Bone marrow (tissue), 2 donors: ENCODE results near the gene CTXN2.

Experiments
- DNase-seq, 2 donors: peaks; one replicate each; lab custom pipeline; 2025; lab: John Stamatoyannopoulos, UW

Gene CTXN2

GRCh38 chr15:48191574-48192225 lies at the start of gene CTXN2:
CTXN2 (plus strand) TSS chr15:48191665; CDS start chr15:48201301, 9,636 bp downstream.
- DNase-seq = no peak

- no peak for DNase-seq
These were observed 47.6 kb upstream of the CTXN2 start for GRCh38 chr15:48143856-48144255.

- no peak for DNase-seq
These were observed 46.6 kb upstream of the CTXN2 start for GRCh38 chr15:48144889-48145288.

GRCh38 chr15:48145923-48146322 lies 45.5 kb upstream of the CTXN2 start:
- DNase-seq = no peak

GRCh38 chr15:48147358-48147757 lies 44.1 kb upstream of the CTXN2 start:
- DNase-seq = no peak

- no peak for DNase-seq
These were observed 41.6 kb upstream of the CTXN2 start for GRCh38 chr15:48149858-48150257.

GRCh38 chr15:48153526-48153925 lies 37.9 kb upstream of the CTXN2 start:
- DNase-seq = no peak

GRCh38 chr15:48168616-48169015 lies 22.8 kb upstream of the CTXN2 start:
- no peak for DNase-seq

GRCh38 chr15:48170981-48171380 lies 20.5 kb upstream of the CTXN2 start:
- no peak for DNase-seq

GRCh38 chr15:48175126-48175525 lies 16.3 kb upstream of the CTXN2 start:
- no peak for DNase-seq

- DNase-seq = no peak
These were observed 15.4 kb upstream of the CTXN2 start for GRCh38 chr15:48176112-48176511.

GRCh38 chr15:48176957-48177356 lies 14.5 kb upstream of the CTXN2 start:
- no peak for DNase-seq

- no peak for DNase-seq
These were observed 14.1 kb upstream of the CTXN2 start for GRCh38 chr15:48177383-48177765.

- no peak for DNase-seq
These were observed 13.5 kb upstream of the CTXN2 start, which contains the start of gene MYEF2 for GRCh38 chr15:48177766-48178647. MYEF2 (minus strand) TSS chr15:48178295; CDS start chr15:48178237, 58 bp downstream.

- no peak for DNase-seq
These were observed 12.9 kb upstream of the CTXN2 start for GRCh38 chr15:48178648-48178931.

GRCh38 chr15:48182749-48183148 lies 8.7 kb upstream of the CTXN2 start:
- no peak for DNase-seq

GRCh38 chr15:48185529-48185928 lies 5.9 kb upstream of the CTXN2 start:
- DNase-seq = no peak

- DNase-seq = no peak
These were observed 5.2 kb upstream of the CTXN2 start for GRCh38 chr15:48186271-48186670.

GRCh38 chr15:48190932-48191573 lies 412 bp upstream of the CTXN2 start:
- no peak for DNase-seq

- DNase-seq = no peak
These were observed 10.6 kb downstream of the CTXN2 start for GRCh38 chr15:48202068-48202467.

- DNase-seq = no peak
These were observed 14.5 kb downstream of the CTXN2 start, which contains the start of gene SLC12A1 for GRCh38 chr15:48205981-48206380. SLC12A1 (plus strand) TSS chr15:48206302; CDS start chr15:48207720, 1,418 bp downstream.

- DNase-seq = no peak
These were observed 29.8 kb downstream of the CTXN2 start for GRCh38 chr15:48221261-48221660.

- no peak for DNase-seq
These were observed 30.4 kb downstream of the CTXN2 start for GRCh38 chr15:48221885-48222284.
